H1 (cell line): ENCODE measurements around the gene ZNF536. TPM values are rescaled to one million over a fixed set of nuclear protein-coding genes. Genes with fewer than 3 reads are reported as not detected.

Experiments
- CTCF ChIA-PET: fragments of 300-600 bp; sonication (Branson Sonifier 250); formaldehyde crosslinking; loops from one replicate; lab custom pipeline; 2021; ENCODE audit not compliant: partially characterized antibody; lab: Charles Lee
- POLR2A ChIA-PET: fragments of 300-600 bp; sonication (Branson Sonifier 250); formaldehyde crosslinking; loops from one replicate; lab custom pipeline; 2021; ENCODE audit warnings: inconsistent platforms; ENCODE audit not compliant: partially characterized antibody; lab: Charles Lee
- DNase-seq, 2 experiments: peaks; one replicate each; pipeline versions ENCODE4 v3.0.0 to v3.0.0-alpha.2; 2010 to 2022; ENCODE audit warnings: low spot score in 2 of 2, low read depth in 1 of 2, mixed read lengths in 1 of 2
- FAIRE-seq: peaks from 2 replicates; lab custom pipeline; 2011; peaks lifted over from hg19 to GRCh38; lab: Jason Lieb, UNC
- H2AFZ ChIP-seq: 2 replicates; pipeline ENCODE4 v1.8.1; 2012; ENCODE audit warnings: low read length, inconsistent platforms
- H2AK5ac ChIP-seq: 2 replicates; pipeline ENCODE4 v1.6.1; 2013; ENCODE audit warnings: low read depth, low read length
- H2BK120ac ChIP-seq: replicated peaks from 2 replicates; pipeline ENCODE3; 2013; ENCODE audit warnings: low read depth, low read length, inconsistent platforms
- H2BK12ac ChIP-seq: 2 replicates; pipeline ENCODE4 v1.6.1; 2013; ENCODE audit warnings: low read depth, low read length
- H2BK15ac ChIP-seq: 2 replicates; pipeline ENCODE4 v1.6.1; 2013; ENCODE audit warnings: low read length
- H2BK20ac ChIP-seq: 2 replicates; pipeline ENCODE4 v1.6.1; 2013; ENCODE audit warnings: low read length
- H2BK5ac ChIP-seq: 2 replicates; pipeline ENCODE4 v1.6.1; 2013; ENCODE audit warnings: low read depth, low read length
- H3K14ac ChIP-seq: 2 replicates; pipeline ENCODE4 v1.6.1; 2013; ENCODE audit warnings: inconsistent platforms; ENCODE audit not compliant: insufficient read length
- H3K18ac ChIP-seq: 2 replicates; pipeline ENCODE4 v1.6.1; 2013; ENCODE audit warnings: low read length; ENCODE audit errors: extremely low read depth
- H3K23ac ChIP-seq: 2 replicates; pipeline ENCODE4 v1.6.1; 2013; ENCODE audit warnings: inconsistent platforms; ENCODE audit not compliant: insufficient read length
- H3K23me2 ChIP-seq: 2 replicates; pipeline ENCODE4 v1.6.1; 2013; ENCODE audit warnings: low read depth, low read length
- H3K27ac ChIP-seq: 2 replicates; pipeline ENCODE4 v1.6.1; 2011; ENCODE audit warnings: low read depth, low read length, inconsistent platforms
- H3K27me3 ChIP-seq, 4 experiments: replicated peaks in 1 of 4; 1 replicate in 1 of 4; 2 replicates in 3 of 4; pipeline versions ENCODE4 v1.6.1 to v1.8.1; 2011 to 2013; ENCODE audit warnings: low read length in 3 of 4, mild to moderate bottlenecking in 3 of 4, inconsistent platforms in 2 of 4, mixed read lengths in 2 of 4, moderate library complexity in 1 of 4; ENCODE audit not compliant: control insufficient read depth in 3 of 4, insufficient read depth in 3 of 4; ENCODE audit errors: extremely low read depth in 1 of 4
- H3K36me3 ChIP-seq, 4 experiments: 2 replicates each; pipeline versions ENCODE4 v1.6.1 to v1.8.1; 2011 to 2013; ENCODE audit warnings: mild to moderate bottlenecking in 4 of 4, low read length in 3 of 4, moderate library complexity in 2 of 4, control low read depth in 1 of 4, inconsistent platforms in 1 of 4; ENCODE audit not compliant: insufficient read depth in 4 of 4, control insufficient read depth in 2 of 4
- H3K4ac ChIP-seq: replicated peaks from 2 replicates; pipeline ENCODE3; 2013; ENCODE audit warnings: low read length, low read depth, mixed read lengths, inconsistent platforms; ENCODE audit not compliant: insufficient read length
- H3K4me1 ChIP-seq, 4 experiments: replicated peaks in 1 of 4; 1 replicate in 1 of 4; 2 replicates in 3 of 4; pipeline versions ENCODE4 v1.6.1 to v1.8.1; 2011 to 2013; ENCODE audit warnings: low read length in 3 of 4, inconsistent platforms in 2 of 4, mixed read lengths in 1 of 4; ENCODE audit not compliant: insufficient read depth in 4 of 4, control insufficient read depth in 3 of 4
- H3K4me2 ChIP-seq, 2 experiments: 2 replicates each; pipeline versions ENCODE4 v1.6.1 to v1.8.1; 2011 to 2013; ENCODE audit warnings: low read depth in 2 of 2, low read length in 2 of 2, control low read depth in 1 of 2, inconsistent platforms in 1 of 2, mild to moderate bottlenecking in 1 of 2; ENCODE audit not compliant: insufficient read depth in 1 of 2
- H3K4me3 ChIP-seq, 4 experiments: fragments of 200-600, 300-600 bp in 1 of 4; sonication (generic), shearing (Covaris generic), sonication (Bioruptor Twin) in 1 of 4; 2 replicates each; pipeline versions ENCODE4 v1.5.1 to v1.8.1; 2011 to 2016; ENCODE audit warnings: low read length in 4 of 4, low read depth in 3 of 4, control low read depth in 2 of 4, inconsistent platforms in 2 of 4, mild to moderate bottlenecking in 2 of 4, mixed read lengths in 1 of 4, moderate library complexity in 1 of 4; ENCODE audit not compliant: insufficient read depth in 2 of 4; ENCODE audit errors: extremely low read depth in 1 of 4
- H3K56ac ChIP-seq: replicated peaks from 2 replicates; pipeline ENCODE3; 2013; ENCODE audit warnings: low read depth, mild to moderate bottlenecking, mixed read lengths, low read length, inconsistent platforms; ENCODE audit not compliant: insufficient read length
- H3K79me1 ChIP-seq: 2 replicates; pipeline ENCODE4 v1.6.1; 2013; ENCODE audit warnings: low read depth, low read length, control low read depth
- H3K79me2 ChIP-seq, 2 experiments: 2 replicates each; pipeline versions ENCODE4 v1.6.1 to v1.8.1; 2012 to 2013; ENCODE audit warnings: low read length in 2 of 2, mild to moderate bottlenecking in 2 of 2, inconsistent platforms in 1 of 2; ENCODE audit not compliant: insufficient read depth in 2 of 2, control insufficient read depth in 1 of 2
- H3K9ac ChIP-seq, 4 experiments: replicated peaks in 1 of 4; 1 replicate in 1 of 4; 2 replicates in 3 of 4; pipeline versions ENCODE4 v1.6.1 to v1.8.1; 2011 to 2013; ENCODE audit warnings: low read depth in 3 of 4, low read length in 3 of 4, control low read depth in 2 of 4, mild to moderate bottlenecking in 2 of 4, moderate library complexity in 2 of 4, inconsistent platforms in 1 of 4; ENCODE audit errors: extremely low read depth in 1 of 4
- H3K9me3 ChIP-seq, 2 experiments: 2 replicates each; pipeline versions ENCODE4 v1.6.1 to v1.8.1; 2012 to 2013; ENCODE audit warnings: mild to moderate bottlenecking in 2 of 2, moderate library complexity in 2 of 2, control low read depth in 1 of 2, inconsistent platforms in 1 of 2, low read depth in 1 of 2, low read length in 1 of 2, mixed read lengths in 1 of 2; ENCODE audit not compliant: insufficient read depth in 2 of 2
- H4K20me1 ChIP-seq, 2 experiments: replicated peaks in 1 of 2; 2 replicates each; pipeline versions ENCODE3 to v1.8.1; 2011 to 2013; ENCODE audit warnings: inconsistent platforms in 2 of 2, low read length in 2 of 2, mild to moderate bottlenecking in 1 of 2; ENCODE audit not compliant: insufficient read depth in 2 of 2, control insufficient read depth in 1 of 2
- H4K5ac ChIP-seq: 2 replicates; pipeline ENCODE4 v1.6.1; 2013; ENCODE audit warnings: low read length, low read depth, mixed read lengths, inconsistent platforms; ENCODE audit not compliant: insufficient read length
- H4K8ac ChIP-seq: 2 replicates; pipeline ENCODE4 v1.8.0; 2013; ENCODE audit warnings: mild to moderate bottlenecking, moderate library complexity, low read length, inconsistent platforms; ENCODE audit not compliant: insufficient read depth; ENCODE audit errors: extremely low read depth
- H4K91ac ChIP-seq: replicated peaks from 2 replicates; pipeline ENCODE3; 2013; ENCODE audit warnings: low read length, mixed read lengths, inconsistent platforms; ENCODE audit not compliant: insufficient read length
- CEBPB ChIP-seq: IDR thresholded peaks from 2 replicates; pipeline ENCODE4 v1.6.1; 2012; ENCODE audit warnings: low read depth, low read length
- CHD1 ChIP-seq: IDR thresholded peaks from 2 replicates; pipeline ENCODE4 v1.6.1; 2012; ENCODE audit warnings: low read depth, low read length, improper control_type of control experiment
- CREB1 ChIP-seq: IDR thresholded peaks from 2 replicates; pipeline ENCODE4 v1.6.1; 2012; ENCODE audit warnings: inconsistent platforms
- POLR2AphosphoS5 ChIP-seq: IDR thresholded peaks from 2 replicates; pipeline ENCODE4 v1.6.1; 2011; ENCODE audit warnings: low read depth, low read length
- SIN3A ChIP-seq, 2 experiments: IDR thresholded peaks in 1 of 2; conservative IDR thresholded peaks in 1 of 2; 2 replicates each; pipeline ENCODE4 v1.6.1; 2011 to 2012; ENCODE audit warnings: low read length in 2 of 2, improper control_type of control experiment in 1 of 2, low read depth in 1 of 2, mild to moderate bottlenecking in 1 of 2
- TAF1 ChIP-seq: IDR thresholded peaks from 2 replicates; pipeline ENCODE4 v1.6.1; 2011; ENCODE audit warnings: mild to moderate bottlenecking, low read depth, low read length
- WGBS, 2 experiments: shearing (Covaris generic) in 1 of 2; methylation state at CpG; one replicate each; pipeline versions ENCODE4 v1.1.6 to v1.1.7; 2013 to 2015; ENCODE audit warnings: low lambda C conversion rate in 2 of 2, mixed read lengths in 2 of 2, inconsistent platforms in 1 of 2, low coverage in 1 of 2, missing lambda C conversion rate in 1 of 2; ENCODE audit not compliant: insufficient replicate concordance in 2 of 2, insufficient coverage in 1 of 2, insufficient read length in 1 of 2; ENCODE audit errors: extremely low coverage in 1 of 2, missing lambda C conversion rate in 1 of 2; 5-methylcytosine and 5-hydroxymethylcytosine counted together
- polyA plus RNA-seq, 7 experiments: library from polyadenylated mRNA; depleted of rRNA in 3 of 7; stranded (reverse) in 5 of 7; unstranded in 2 of 7; fragments of >200 nt in 5 of 7; fragments of 200-250 nt in 2 of 7; gene quantifications; 1 replicate in 5 of 7; 2 replicates in 1 of 7; 4 replicates in 1 of 7; pipeline versions ENCODE4 v1.2.1 to v1.2.3, GENCODE V29; 2011 to 2013; ENCODE audit warnings: missing spikeins in 2 of 7, mixed read lengths in 2 of 7
- total RNA-seq: library from RNA; stranded (reverse); fragmentation: NEBNext Ultra II Directional; extraction: Animal tissue kit (Norgen Biotek cat#: 25700); gene quantifications from 2 replicates; pipeline ENCODE4 v1.2.1, GENCODE V29; 2021

The ZNF536 gene
- total and polyA plus RNA-seq, 2 of the 8 experiments (the other 6 are each of a cell fraction or from before 2014, with no cell fraction given): 0.09 to 0.11 TPM

- Histone ChIP-seq H3K27ac (no peak overlapping the region), H3K18ac (no peak overlapping the region), H4K20me1 (no peaks in the 10 kb centered on the region), H2AFZ (no peak overlapping the region), H3K4me3 (no peak overlapping the region), H2BK15ac (no peak overlapping the region), H2BK20ac (no peak overlapping the region), H3K27me3 (no peaks in the 10 kb centered on the region), H3K4me2 (no peak overlapping the region), H4K8ac (no peak overlapping the region), H3K79me1 (no peaks in the 10 kb centered on the region), H3K56ac (no peak overlapping the region), H3K9me3 (no peaks in the 10 kb centered on the region), H4K91ac (no peak overlapping the region), H2BK5ac (no peak overlapping the region), H2BK120ac (no peak overlapping the region), H3K4me1 (peaks cover 0 to 8% (median 4%) of the 10 kb centered on the region in 4 experiments; a peak in 4 of 7 replicates), H3K9ac (no peak overlapping the region), H4K5ac (no peak overlapping the region), H3K23me2 (no peaks in the 10 kb centered on the region), H3K79me2 (no peaks in the 10 kb centered on the region), H3K14ac (no peak overlapping the region), H2BK12ac (no peak overlapping the region), H3K36me3 (no peaks in the 10 kb centered on the region), H3K4ac (no peak overlapping the region), H2AK5ac (no peak overlapping the region), H3K23ac (no peak overlapping the region)
- DNase-seq (no peak), FAIRE-seq (no peak)
- ChIA-PET CTCF (interaction anchor here (0.5 kb wide), 1 partner anchor 499 kb away, joined by 3 read pairs; no protein-coding TSS in a partner anchor), POLR2A (no interaction called here)
- WGBS, 2 experiments: 86% methylated on average over 7 of the region's 7 CpGs; no CpG with 5 or more reads in 1 of the 2 experiments
- TF ChIP-seq CHD1 (no peak), TAF1 (no peak), CEBPB (no peak), POLR2AphosphoS5 (no peak), SIN3A (conservative IDR thresholded peaks at IDR 0.05 in 1 of 2, IDR thresholded peaks at IDR 0.05 in 1 of 2; ENCODE audit: low read depth in 1 of 2, low read length in 2 of 2) (no peak), CREB1 (no peak)
Observed at GRCh38 chr19:30525383-30525782, 153.2 kb downstream of the ZNF536 start.
